Measurements from ENCODE around the gene GRK5.

DNA sequence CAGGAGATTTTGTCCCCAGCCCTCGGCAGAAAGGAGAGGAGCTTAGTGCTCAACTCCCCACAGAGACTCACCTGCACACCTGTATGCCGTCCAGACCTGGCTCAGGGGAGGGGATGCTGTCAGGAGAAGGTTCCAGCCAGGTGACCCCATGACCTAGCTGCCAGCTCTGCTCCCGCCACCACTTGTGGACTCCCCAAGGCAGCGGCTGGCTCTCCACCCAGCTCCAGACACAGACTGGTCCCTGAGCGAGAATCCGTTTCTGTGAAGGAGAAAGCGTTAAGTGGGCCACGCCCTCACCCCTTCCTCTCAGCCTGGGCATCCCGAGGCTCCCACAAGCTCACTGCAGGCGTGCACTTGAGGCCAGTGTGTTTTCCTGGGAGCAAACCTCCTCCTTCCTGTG, 258.7 kb downstream of the GRK5 start:
- TF ChIP-seq, protein P1, sequence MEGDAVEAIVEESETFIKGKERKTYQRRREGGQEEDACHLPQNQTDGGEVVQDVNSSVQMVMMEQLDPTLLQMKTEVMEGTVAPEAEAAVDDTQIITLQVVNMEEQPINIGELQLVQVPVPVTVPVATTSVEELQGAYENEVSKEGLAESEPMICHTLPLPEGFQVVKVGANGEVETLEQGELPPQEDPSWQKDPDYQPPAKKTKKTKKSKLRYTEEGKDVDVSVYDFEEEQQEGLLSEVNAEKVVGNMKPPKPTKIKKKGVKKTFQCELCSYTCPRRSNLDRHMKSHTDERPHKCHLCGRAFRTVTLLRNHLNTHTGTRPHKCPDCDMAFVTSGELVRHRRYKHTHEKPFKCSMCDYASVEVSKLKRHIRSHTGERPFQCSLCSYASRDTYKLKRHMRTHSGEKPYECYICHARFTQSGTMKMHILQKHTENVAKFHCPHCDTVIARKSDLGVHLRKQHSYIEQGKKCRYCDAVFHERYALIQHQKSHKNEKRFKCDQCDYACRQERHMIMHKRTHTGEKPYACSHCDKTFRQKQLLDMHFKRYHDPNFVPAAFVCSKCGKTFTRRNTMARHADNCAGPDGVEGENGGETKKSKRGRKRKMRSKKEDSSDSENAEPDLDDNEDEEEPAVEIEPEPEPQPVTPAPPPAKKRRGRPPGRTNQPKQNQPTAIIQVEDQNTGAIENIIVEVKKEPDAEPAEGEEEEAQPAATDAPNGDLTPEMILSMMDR (IDR thresholded peaks at IDR 0.05; ENCODE audit: low read length), result no peak
- TF ChIP-seq EZH2 (optimal IDR thresholded peaks at IDR 0.05; ENCODE audit: low read depth, low read length), result no peak

All from MM.1S (cell line).